OCI-LY3 (cell line): Measurements from ENCODE around the gene PXDN.
"Not testable (repeated sequence)": the region's sequence is repeated elsewhere in the genome, so short reads cannot be mapped to it uniquely, and the experiment has no call there.

Experiments used
- H2AFZ ChIP-seq: fragments of 200-600, 300-600 bp; shearing (Covaris generic); 2 replicates; pipeline ENCODE4 v1.6.0; 2014; ENCODE audit warnings: antibody characterized with exemption, low read depth, low read length
- H3K27ac ChIP-seq: fragments of 200-600, 300-600 bp; sonication (generic); 2 replicates; pipeline ENCODE4 v1.5.1; 2014; ENCODE audit warnings: mild to moderate bottlenecking, low read length, moderate library complexity, mixed read lengths
- H3K27me3 ChIP-seq: fragments of 200-600, 300-600 bp; sonication (generic); 2 replicates; pipeline ENCODE4 v1.6.1; 2014; ENCODE audit warnings: low read depth, low read length, mixed read lengths
- H3K36me3 ChIP-seq: fragments of 200-600, 300-600 bp; sonication (generic); replicated peaks from 2 replicates; pipeline ENCODE3; 2014; ENCODE audit warnings: low read depth, low read length, mixed read lengths
- H3K4me1 ChIP-seq: fragments of 300-600, 200-600 bp; sonication (generic); 2 replicates; pipeline ENCODE4 v1.6.1; 2014; ENCODE audit warnings: low read length, mixed read lengths
- H3K4me2 ChIP-seq: fragments of 200-600, 300-600 bp; sonication (generic); 2 replicates; pipeline ENCODE4 v1.6.1; 2014; ENCODE audit warnings: low read length, mixed read lengths
- H3K4me3 ChIP-seq: fragments of 300-600, 200-600 bp; sonication (generic); 2 replicates; pipeline ENCODE4 v1.5.1; 2014; ENCODE audit warnings: antibody characterized with exemption, mild to moderate bottlenecking, low read length, moderate library complexity
- H3K79me2 ChIP-seq: fragments of 300-600, 200-600 bp; shearing (Covaris generic); 2 replicates; pipeline ENCODE4 v1.6.1; 2014; ENCODE audit warnings: mild to moderate bottlenecking, low read length, mixed read lengths
- H3K9ac ChIP-seq: fragments of 300-600, 200-600 bp; shearing (Covaris generic); 2 replicates; pipeline ENCODE4 v1.6.0; 2014; ENCODE audit warnings: mild to moderate bottlenecking, low read length, moderate library complexity
- H3K9me3 ChIP-seq: fragments of 200-600, 300-600 bp; shearing (Covaris generic); 2 replicates; pipeline ENCODE4 v1.6.1; 2014; ENCODE audit warnings: low read length, mixed read lengths; ENCODE audit not compliant: insufficient read depth
- H4K20me1 ChIP-seq: fragments of 200-600, 300-600 bp; sonication (generic); 2 replicates; pipeline ENCODE4 v1.6.1; 2016; ENCODE audit warnings: low read length, mixed read lengths; ENCODE audit not compliant: insufficient read depth
- CTCF ChIP-seq: fragments of 200-600, 300-600 bp; sonication (generic); IDR thresholded peaks from 2 replicates; pipeline ENCODE4 v1.5.1; 2014; ENCODE audit warnings: antibody characterized with exemption, low read length, low read depth
- EZH2phosphoT487 ChIP-seq: fragments of 200-600 bp; shearing (Covaris generic); IDR thresholded peaks from 2 replicates; pipeline ENCODE4 v1.6.1; 2018; ENCODE audit warnings: antibody characterized with exemption, mixed run types, low read depth

The PXDN gene

GRCh38 chr2:1738646-1739302 is 5.5 kb downstream of the PXDN start:
- Histone ChIP-seq H3K27me3 (no peaks in the 10 kb centered on the region), H3K4me2 (no peak overlapping the region), H3K4me1 (no peaks in the 10 kb centered on the region), H2AFZ (no peak overlapping the region), H3K9ac (no peak overlapping the region), H3K4me3 (no peak overlapping the region), H4K20me1 (no peaks in the 10 kb centered on the region), H3K36me3 (no peaks in the 10 kb centered on the region), H3K79me2 (no peaks in the 10 kb centered on the region), H3K27ac (no peak overlapping the region), H3K9me3 (no peaks in the 10 kb centered on the region)
- TF ChIP-seq EZH2phosphoT487 (no peak), CTCF (no peak)

GRCh38 chr2:1738163-1738562 is 6.2 kb downstream of the PXDN start:
- no peak overlapping the region for H3K9ac ChIP-seq
- H3K27ac ChIP-seq = no peak overlapping the region
- H3K27me3 ChIP-seq = no peaks in the 10 kb centered on the region
- H3K4me1 ChIP-seq = no peaks in the 10 kb centered on the region
- H3K4me3 ChIP-seq = no peak overlapping the region
- H4K20me1 ChIP-seq = no peaks in the 10 kb centered on the region
- no peak overlapping the region for H3K4me2 ChIP-seq
- no peaks in the 10 kb centered on the region for H3K9me3 ChIP-seq
- H3K36me3 ChIP-seq = no peaks in the 10 kb centered on the region
- no peak for TF ChIP-seq EZH2phosphoT487
- no peak overlapping the region for H2AFZ ChIP-seq
- no peaks in the 10 kb centered on the region for H3K79me2 ChIP-seq

- Histone ChIP-seq H3K9me3 (no peaks in the 10 kb centered on the region), H3K4me2 (no peak overlapping the region), H4K20me1 (no peaks in the 10 kb centered on the region), H3K36me3 (no peaks in the 10 kb centered on the region), H3K4me3 (no peak overlapping the region), H2AFZ (no peak overlapping the region), H3K27ac (no peak overlapping the region), H3K4me1 (no peaks in the 10 kb centered on the region), H3K79me2 (no peaks in the 10 kb centered on the region), H3K9ac (no peak overlapping the region), H3K27me3 (no peaks in the 10 kb centered on the region)
- no peak for TF ChIP-seq EZH2phosphoT487
Measured at GRCh38 chr2:1736997-1737480, 7.3 kb downstream of the PXDN start.

GRCh38 chr2:1736045-1736444 is 8.3 kb downstream of the PXDN start:
- Histone ChIP-seq H3K79me2 (no peaks in the 10 kb centered on the region), H3K9ac (no peak overlapping the region), H3K27me3 (no peaks in the 10 kb centered on the region), H3K27ac (no peak overlapping the region), H2AFZ (no peak overlapping the region), H3K4me3 (no peak overlapping the region), H4K20me1 (no peaks in the 10 kb centered on the region), H3K9me3 (no peaks in the 10 kb centered on the region), H3K4me2 (no peak overlapping the region), H3K4me1 (no peaks in the 10 kb centered on the region), H3K36me3 (no peaks in the 10 kb centered on the region)
- no peak for TF ChIP-seq EZH2phosphoT487
- no peak for TF ChIP-seq CTCF

GRCh38 chr2:1733298-1733697 is 11.0 kb downstream of the PXDN start:
- H3K27ac ChIP-seq, H3K9ac ChIP-seq, H4K20me1 ChIP-seq, H3K9me3 ChIP-seq, H2AFZ ChIP-seq, H3K36me3 ChIP-seq, H3K27me3 ChIP-seq, H3K79me2 ChIP-seq, H3K4me1 ChIP-seq, H3K4me2 ChIP-seq, H3K4me3 ChIP-seq: not testable (repeated sequence)
